Measurements from ENCODE around the gene SNX22. TPM values are rescaled to one million over a fixed set of nuclear protein-coding genes. Genes with fewer than 3 reads are reported as not detected.

The SNX22 gene
- 1 to 10 TPM in 1 of 4 donors, under 1 TPM in 2, not detected in 1; 0.22 to 1.0 (median 0.75) TPM for total RNA-seq

- TF ChIP-seq CTCF (IDR thresholded peaks at IDR 0.05; ENCODE audit: low read depth), result no peak
These were observed at the start of gene SNX22 for GRCh38 chr15:64151727-64152506. Gene SNX22 (plus strand): TSS chr15:64151731. CDS start chr15:64151776, 45 bp downstream.

GRCh38 chr15:64102497-64102896 is 49.0 kb upstream of the SNX22 start:
- TF ChIP-seq CTCF (IDR thresholded peaks at IDR 0.05; ENCODE audit: low read depth), result no peak

- no peak for TF ChIP-seq CTCF (IDR thresholded peaks at IDR 0.05; ENCODE audit: low read depth)
These were observed 46.3 kb upstream of the SNX22 start for GRCh38 chr15:64105113-64105704.

- no peak for TF ChIP-seq CTCF (IDR thresholded peaks at IDR 0.05; ENCODE audit: low read depth)
These were observed 44.2 kb upstream of the SNX22 start for GRCh38 chr15:64107337-64107736.

GRCh38 chr15:64110950-64111678 is 40.4 kb upstream of the SNX22 start:
- no peak for TF ChIP-seq CTCF (IDR thresholded peaks at IDR 0.05; ENCODE audit: low read depth)

GRCh38 chr15:64111679-64112050 is 39.9 kb upstream of the SNX22 start:
- no peak for TF ChIP-seq CTCF (IDR thresholded peaks at IDR 0.05; ENCODE audit: low read depth)

Data from subcutaneous adipose tissue (tissue), 4 donors.